PC-3 (cell line): Measurements from ENCODE around the gene DLG1.

Experiments used
- CTCF ChIP-seq: fragments of 300-600 bp; sonication (generic); conservative IDR thresholded peaks from 2 replicates; pipeline ENCODE4 v1.5.1; 2017; ENCODE audit warnings: antibody characterized with exemption, low read depth, mild to moderate bottlenecking, low read length
- EZH2 ChIP-seq: fragments of 300-600 bp; sonication (generic); IDR thresholded peaks from one replicate; pipeline ENCODE4 v1.6.1; 2017; ENCODE audit warnings: antibody characterized with exemption, mild to moderate bottlenecking, low read length; ENCODE audit not compliant: unreplicated experiment

- TF ChIP-seq CTCF, result no peak
- TF ChIP-seq EZH2, result no peak
Measured at GRCh38 chr3:197241173-197241572, 57.2 kb downstream of the DLG1 start.
